H54 (cell line): ENCODE results near the gene CCDC39.
"Not testable (repeated sequence)": the region's sequence is repeated elsewhere in the genome, so short reads cannot be mapped to it uniquely, and the experiment has no call there.

Source experiments
- DNase-seq: peaks from one replicate; pipeline ENCODE4 v3.0.0; 2011; ENCODE audit warnings: low spot score, mixed read lengths; ENCODE audit not compliant: insufficient read length
- FAIRE-seq: peaks from 3 replicates; lab custom pipeline; 2011; peaks lifted over from hg19 to GRCh38; lab: Jason Lieb, UNC
- POLR2A ChIP-seq: IDR thresholded peaks from 2 replicates; pipeline ENCODE4 v1.6.1; 2011; ENCODE audit warnings: low read depth, mild to moderate bottlenecking, low read length

The CCDC39 gene

GRCh38 chr3:180601688-180602666, 77.3 kb downstream of the CCDC39 start, which contains the start of gene TTC14:
TSS of gene TTC14 (plus strand) at chr3:180602163. CDS start at chr3:180602262, 99 bp downstream.
- peak; percentile 74 for TF ChIP-seq POLR2A
- FAIRE-seq: peak; percentile 99
- peak; percentile 93 for DNase-seq

- no peak for TF ChIP-seq POLR2A
- DNase-seq (no peak), FAIRE-seq (no peak)
Measured at GRCh38 chr3:180600473-180600872, 78.8 kb downstream of the CCDC39 start.

- FAIRE-seq: no peak
- DNase-seq: no peak
- TF ChIP-seq POLR2A: no peak
Measured at GRCh38 chr3:180595559-180595935, 83.7 kb downstream of the CCDC39 start.

- FAIRE-seq (peak; percentile 93), DNase-seq (peak; percentile 24)
- no peak for TF ChIP-seq POLR2A
Measured at GRCh38 chr3:180594631-180595558, 84.4 kb downstream of the CCDC39 start.

GRCh38 chr3:180593631-180594030, 85.7 kb downstream of the CCDC39 start:
- FAIRE-seq, DNase-seq: not testable (repeated sequence)

GRCh38 chr3:180590396-180590795, 88.9 kb downstream of the CCDC39 start:
- DNase-seq: no peak
- no peak for TF ChIP-seq POLR2A
- no peak for FAIRE-seq

GRCh38 chr3:180580934-180581333, 98.4 kb downstream of the CCDC39 start:
- no peak for FAIRE-seq
- DNase-seq: no peak
- no peak for TF ChIP-seq POLR2A

GRCh38 chr3:180575571-180575970, 103.7 kb downstream of the CCDC39 start:
- DNase-seq (no peak), FAIRE-seq (no peak)
- TF ChIP-seq POLR2A: no peak

- DNase-seq (no peak), FAIRE-seq (no peak)
- TF ChIP-seq POLR2A: no peak
Measured at GRCh38 chr3:180571831-180572598, 107.3 kb downstream of the CCDC39 start.

- DNase-seq (no peak), FAIRE-seq (no peak)
- no peak for TF ChIP-seq POLR2A
Measured at GRCh38 chr3:180570238-180570637, 109.1 kb downstream of the CCDC39 start.

GRCh38 chr3:180564676-180565075, 114.6 kb downstream of the CCDC39 start:
- no peak for TF ChIP-seq POLR2A
- DNase-seq (no peak), FAIRE-seq (no peak)
